HG03378 (cell line): ENCODE measurements around the gene ITGA11.

Source experiments
- ATAC-seq: cut with Tn5 transposase; IDR thresholded peaks from one replicate; pipeline ENCODE4 v1.9.1; 2021; ENCODE audit warnings: mild to moderate bottlenecking, moderate library complexity; ENCODE audit not compliant: unreplicated experiment

The ITGA11 gene

DNA sequence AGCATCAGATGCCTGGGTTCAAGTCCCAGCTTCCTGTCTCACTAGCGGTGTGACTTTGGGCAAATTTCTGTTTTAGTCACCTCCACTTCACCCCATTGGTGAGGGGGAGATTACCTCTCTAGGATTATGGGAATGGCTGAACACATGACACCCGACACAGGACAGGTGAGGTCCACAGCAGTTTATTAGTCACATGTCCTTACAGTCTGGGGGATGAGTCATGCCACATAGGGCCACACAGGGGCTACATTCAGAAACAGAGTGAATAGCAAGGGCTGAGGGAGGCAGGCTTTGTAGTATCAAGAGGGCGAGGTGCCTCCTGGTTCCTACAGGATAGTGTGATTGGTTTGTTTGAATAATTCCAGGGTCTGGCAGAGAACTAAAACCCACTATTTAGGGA, 15.2 kb upstream of the ITGA11 start:
- no peak for ATAC-seq

DNA sequence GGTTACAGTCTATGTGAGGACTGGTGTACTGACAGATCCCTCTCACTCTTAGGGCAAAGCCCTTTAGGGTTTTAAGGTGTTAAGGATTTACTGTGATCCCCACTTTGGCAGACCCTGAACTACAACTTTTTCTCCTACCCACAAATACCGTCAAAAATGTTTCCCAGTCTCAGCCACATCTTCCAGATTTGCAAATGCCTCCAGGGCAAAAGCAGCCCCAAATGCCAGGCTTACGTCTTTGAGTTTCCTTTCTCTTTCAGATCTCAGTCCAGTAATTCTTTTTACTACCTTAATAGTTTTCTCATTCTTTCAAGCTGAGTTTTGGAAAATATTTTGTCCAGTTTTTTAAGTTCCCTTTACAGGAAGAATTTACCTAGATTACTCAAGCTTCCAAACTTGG, 13.4 kb upstream of the ITGA11 start:
- ATAC-seq: no peak

DNA sequence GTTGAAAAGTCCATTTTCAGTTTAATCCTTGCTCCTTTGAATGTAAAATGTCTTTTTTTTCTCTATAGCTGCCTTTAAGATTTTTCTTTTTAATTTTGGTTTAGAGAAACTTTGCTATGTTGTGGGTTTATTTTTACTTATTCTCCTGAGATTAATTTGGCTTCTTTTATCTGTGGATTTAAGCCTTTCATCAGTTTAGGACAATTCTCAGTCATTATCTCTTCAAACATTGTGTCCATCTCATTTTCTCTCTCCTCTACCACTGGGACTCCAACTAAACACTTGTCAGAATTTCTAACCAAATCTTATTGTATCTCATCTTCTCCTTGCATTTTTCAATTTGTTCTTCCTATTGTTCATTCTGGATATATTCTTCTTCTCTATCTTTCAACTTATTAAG, 12.4 kb upstream of the ITGA11 start:
- no peak for ATAC-seq

DNA sequence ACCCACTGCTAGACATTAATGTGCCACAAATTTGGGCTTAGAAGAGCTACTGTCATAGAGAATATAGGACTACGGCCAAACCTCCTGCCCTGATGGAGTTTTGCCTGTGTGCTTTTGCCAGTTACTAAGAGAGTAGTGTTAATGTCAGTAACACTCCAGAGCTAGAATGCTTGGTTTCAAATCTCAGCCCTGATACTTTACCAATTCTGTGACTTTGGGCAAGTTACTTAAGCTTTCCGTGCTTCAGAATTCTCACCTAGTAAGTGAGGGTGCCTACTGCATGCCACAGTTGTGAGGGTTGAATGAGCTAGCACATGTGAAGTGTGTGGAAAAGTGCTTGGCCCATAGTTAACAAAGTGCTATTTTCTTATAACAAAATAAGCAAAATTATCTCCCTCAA, 10.9 kb upstream of the ITGA11 start:
- no peak for ATAC-seq

DNA sequence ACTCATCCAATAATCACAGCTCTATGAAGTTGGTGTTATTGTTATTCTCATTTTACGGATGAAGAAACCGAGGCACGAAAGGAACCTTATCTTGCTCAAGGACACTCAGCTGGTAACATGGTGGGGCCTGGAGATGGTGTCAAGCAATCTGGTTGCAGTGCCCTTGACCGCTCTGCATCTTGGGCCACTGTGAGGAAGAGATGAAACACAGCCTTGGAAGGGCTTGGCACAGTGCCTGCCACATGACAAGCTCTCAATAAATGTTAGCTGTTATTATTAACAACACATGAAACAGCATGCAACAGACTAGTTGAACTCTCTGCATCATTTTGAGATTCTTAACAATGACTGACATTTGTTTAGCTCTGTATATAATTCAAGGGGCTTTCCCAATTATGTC, 10.1 kb upstream of the ITGA11 start:
- no peak for ATAC-seq

DNA sequence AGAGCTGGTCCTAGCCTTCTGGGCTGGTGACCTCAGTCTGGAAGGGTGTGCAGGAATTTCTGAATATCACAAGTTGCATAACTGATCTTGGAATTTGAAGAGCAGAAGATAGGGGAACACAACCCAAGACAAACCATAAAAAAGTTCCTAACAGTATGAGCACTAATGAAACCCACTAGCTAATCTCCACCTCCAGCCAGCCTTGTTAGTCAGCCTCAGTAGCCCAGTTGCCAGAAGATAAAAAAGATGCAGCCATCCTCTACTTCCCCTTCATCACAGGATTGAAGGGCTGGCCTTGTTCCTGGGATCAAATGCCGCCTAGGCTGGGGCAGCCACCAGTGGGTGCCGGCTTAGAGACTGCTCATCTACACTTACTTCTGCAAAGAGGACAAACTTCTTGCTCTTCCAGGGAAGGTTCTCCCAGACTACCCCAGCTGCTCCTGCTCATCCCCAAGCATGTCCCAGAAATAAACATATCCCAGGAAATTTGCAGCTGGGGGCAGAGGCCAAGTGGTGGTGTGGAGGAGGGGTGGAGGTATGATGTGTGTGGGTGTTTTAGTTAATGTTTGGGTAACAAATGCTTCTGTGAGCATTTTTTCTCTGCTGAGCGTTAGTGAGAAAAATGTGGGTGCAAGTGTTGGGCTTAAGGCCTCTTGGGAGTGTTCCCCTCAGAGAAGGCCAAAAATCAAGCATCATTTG, 9.2 kb upstream of the ITGA11 start:
- no peak for ATAC-seq

DNA sequence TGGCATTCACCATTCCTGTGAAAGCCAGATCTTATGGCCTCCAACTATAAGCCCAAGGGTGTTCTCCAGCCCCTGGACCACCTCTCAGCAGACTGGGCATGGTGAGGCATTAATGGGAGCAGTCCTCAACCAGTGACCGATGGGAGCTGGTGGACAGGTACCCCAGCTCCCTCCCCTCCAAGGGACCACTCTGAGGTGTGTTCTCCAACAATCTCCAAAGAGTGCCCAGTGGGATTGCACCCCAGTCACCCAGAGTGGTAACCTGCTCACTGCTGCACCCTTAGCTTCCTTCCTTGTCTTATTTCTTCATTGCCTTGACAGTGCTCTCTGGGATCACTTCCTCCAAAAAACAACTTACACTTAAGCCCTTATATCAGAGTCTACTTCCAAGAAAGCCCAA, 8.2 kb upstream of the ITGA11 start:
- ATAC-seq: no peak

DNA sequence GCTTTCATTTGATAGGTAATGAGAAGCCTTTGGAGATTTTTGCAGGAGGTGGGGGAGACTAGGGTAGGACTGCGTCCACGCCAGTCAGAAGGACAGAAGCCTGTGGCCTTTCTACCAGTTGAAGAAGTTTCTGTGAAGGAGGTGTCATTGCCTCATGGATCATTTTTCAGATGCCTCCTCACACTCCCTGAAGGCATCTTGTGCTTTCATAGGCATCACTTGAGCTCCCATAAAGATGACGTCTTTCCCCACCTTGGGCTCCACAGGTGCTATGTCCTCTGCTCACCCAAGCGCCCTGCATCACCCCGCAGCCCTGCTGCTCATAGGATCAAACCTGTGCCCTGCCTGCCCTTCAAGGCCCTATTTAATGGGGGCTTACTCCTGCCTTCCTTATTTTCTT, 7.5 kb upstream of the ITGA11 start:
- no peak for ATAC-seq

DNA sequence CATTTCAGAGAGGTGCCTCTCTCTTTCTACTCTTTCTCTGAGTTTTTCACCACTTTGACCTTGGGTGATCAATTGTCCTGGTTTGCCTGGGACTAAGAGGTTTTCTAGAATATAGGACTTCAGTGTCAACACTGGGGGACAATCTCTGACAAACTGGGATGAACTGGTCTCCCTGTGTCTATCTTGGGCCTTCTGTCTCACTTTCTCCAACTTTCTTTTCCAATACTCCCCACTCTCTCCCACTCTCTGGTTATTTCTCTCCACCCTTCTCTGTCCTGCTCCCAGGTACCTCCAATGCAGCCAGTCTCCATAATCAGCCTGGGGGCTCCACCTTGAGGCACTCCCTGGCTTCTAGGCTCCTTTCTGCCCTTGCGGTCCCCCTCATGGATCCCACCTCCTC, 4.7 kb upstream of the ITGA11 start:
- ATAC-seq: no peak

DNA sequence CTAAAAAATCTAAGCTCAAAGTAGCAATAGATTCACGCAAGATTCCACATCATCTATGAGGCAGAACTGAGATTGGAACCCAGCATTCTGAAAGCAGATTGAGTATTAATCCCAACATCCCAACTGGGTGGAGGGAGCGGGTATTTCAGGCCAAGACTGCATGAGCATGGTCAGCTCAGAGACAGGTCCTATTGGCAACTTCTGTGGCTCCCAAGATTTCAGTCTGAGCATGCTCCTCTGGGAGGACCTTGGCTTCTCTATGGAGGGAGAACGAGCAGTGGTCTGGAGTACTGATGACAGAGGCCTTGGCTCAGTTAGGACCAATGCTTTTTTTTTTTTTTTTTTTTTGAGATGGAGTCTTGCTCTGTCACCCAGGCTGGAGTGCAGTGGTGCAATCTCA, 4.0 kb upstream of the ITGA11 start:
- ATAC-seq: no peak

DNA sequence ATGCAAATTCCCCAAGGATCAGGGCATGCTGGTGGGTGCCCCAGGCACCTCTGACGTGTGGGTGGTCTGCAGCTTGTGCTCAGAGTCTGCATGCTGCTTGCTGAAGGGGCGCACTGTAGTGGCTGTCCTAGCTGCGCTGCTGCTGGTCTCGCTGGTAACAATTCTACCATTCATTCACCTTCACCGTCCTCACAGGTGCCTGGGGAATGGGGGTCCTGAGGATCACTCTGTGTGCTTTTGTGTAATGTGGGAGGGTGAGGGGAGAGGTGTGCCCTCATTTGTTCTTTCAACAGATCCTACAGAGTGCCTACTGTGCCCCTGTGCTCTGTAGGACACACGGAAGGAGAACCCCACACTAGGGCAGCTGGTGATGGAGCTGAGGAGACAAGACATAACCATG, 2.1 kb upstream of the ITGA11 start:
- no peak for ATAC-seq

DNA sequence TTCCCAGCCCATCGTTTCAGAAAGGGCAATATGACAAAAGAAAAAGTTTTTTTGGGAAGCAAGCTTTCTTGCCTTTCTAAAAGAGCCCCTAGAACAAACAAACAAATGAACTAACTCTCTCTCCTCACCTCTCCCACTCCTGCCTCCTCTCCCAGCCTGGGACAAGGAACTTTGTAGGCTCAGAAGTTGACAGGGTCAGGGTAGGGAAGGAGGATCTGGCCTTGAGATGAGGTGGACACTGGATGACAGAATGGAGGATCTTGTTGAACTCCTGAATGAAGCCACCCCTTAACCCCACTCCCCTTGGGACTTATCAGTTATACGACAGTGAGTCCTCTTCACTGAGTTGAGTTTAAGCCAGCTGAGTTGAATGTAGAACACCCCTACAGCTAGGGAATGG, 1.6 kb upstream of the ITGA11 start:
- ATAC-seq: no peak

DNA sequence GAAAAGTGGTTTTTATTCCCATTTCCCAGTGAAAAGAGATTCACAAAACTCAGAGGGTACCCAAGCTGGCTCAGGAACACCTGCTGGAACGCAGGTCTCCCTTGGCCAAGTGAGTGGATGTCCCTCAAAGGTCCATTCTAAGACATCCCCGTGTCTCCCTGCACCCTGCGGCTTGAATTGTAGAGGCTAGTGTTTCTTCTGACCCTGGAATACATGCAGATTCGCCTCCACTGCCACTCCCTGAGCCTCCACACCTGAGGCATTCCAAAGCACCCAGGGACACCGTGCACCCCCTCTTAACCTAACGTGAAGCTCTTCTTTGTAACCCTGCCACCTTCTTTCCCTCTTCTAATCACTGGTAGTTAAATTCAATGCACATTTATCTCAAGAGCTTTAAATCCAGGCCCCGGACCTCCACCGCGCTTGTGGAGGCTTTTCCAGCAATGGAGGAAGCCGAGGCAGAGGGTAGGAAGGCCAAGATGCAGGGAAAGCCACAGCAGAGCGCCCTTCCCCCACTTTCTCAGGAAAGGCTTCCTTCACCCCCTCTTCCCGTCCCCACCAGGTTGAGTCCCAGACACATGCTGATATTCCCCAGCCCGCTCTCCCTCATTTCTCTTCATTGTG, 590 bp upstream of the ITGA11 start:
- no peak for ATAC-seq

DNA sequence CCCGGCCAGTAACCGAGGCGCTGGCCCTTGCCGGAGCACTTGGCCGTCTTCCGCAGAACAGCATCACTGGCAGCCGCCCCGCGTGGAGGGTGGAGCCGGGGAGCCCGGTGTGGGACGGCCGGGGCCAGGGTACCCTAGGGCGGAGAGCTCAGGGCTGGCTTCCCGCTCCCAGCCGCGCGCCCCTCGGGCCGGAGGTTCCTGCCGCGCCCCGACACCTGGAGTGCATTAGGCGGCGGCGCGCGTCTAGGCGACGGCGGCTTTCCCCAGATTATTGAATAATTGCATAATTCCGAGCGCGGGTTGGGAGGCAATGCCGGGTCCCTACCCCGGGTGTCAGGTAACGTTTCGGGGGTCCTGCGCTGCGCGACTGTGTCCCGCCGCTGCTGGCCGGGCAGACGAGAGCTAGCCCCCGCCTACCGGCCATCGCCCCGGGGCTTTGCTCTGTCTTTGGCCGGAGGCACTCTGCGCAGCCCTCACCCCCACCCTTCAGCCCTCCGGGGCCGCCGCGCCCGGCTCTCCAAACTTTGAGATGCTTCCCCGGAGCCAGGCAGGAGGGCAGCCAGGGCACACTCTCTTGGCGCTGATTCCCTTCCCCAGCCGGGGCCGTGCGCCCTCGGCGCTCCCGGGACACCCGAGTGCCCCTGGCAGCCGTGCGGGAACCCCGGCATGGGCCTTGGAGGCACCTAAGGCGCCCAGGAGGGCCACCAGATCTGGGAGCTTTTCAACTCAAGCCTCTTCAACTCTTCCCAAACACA, 749 bp downstream of the ITGA11 start:
- no peak for ATAC-seq

DNA sequence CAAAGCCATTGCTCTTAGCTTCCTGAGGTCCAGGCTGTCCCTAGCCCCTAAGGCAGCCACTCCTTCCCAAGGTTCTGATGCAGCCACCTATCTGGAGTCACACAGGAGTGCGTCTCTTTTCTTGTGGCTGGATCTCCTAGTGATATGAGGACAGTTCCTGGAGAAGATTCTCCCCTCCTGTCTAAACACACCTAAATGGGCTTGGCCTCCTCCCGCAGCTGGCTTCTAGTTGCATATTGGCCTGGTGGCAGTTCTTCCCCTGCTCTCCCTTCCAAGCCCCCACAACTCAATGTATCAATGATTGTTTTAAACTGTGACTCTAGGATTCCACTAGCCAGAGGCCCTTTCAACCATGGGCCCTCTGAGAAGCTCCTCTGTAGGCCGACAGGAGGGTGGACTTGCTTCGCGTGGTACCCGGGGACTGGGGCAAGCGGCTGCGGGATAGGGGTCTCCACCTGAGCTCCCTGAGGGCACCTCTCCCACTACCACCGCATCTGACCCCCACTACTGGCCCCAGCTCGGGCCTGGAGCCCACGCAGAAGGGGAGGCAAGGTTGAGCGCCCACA, 1.4 kb downstream of the ITGA11 start:
- no peak for ATAC-seq

DNA sequence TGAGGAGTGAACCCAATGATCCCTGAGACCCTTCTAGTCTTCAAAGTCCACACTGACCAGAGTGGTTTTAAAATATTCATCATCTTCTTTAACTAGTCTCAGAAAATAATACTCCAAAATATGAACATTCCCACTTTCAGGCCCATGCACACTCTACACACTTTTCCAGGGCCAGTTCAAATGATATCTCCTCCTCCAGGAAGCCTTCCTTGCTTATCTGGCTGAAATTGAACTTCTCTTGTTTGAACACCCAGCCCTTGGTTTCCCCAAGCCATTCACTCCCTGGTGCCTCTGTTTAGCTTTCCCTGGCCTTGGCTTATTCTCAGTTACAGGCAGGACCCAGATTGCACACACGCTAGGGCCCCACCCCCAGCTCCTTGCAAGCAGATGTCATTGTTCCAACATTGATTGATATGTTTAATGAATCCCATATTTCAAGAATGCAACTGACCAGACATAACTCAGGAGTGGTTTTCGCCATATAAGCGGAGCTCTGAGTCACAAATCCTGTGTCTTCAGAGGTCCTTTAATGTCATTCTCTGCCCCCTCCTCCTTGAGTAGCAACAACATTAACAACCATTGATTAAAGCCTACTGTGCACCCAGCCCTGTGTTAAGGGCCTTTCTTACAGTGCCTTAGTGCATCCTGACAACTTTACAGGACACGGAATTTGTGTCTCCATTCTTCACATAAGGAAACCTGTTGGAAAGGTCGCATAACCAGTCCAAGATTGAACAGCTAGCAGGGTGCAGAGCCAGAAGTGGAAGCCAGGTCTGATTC, 2.1 kb downstream of the ITGA11 start:
- no peak for ATAC-seq

DNA sequence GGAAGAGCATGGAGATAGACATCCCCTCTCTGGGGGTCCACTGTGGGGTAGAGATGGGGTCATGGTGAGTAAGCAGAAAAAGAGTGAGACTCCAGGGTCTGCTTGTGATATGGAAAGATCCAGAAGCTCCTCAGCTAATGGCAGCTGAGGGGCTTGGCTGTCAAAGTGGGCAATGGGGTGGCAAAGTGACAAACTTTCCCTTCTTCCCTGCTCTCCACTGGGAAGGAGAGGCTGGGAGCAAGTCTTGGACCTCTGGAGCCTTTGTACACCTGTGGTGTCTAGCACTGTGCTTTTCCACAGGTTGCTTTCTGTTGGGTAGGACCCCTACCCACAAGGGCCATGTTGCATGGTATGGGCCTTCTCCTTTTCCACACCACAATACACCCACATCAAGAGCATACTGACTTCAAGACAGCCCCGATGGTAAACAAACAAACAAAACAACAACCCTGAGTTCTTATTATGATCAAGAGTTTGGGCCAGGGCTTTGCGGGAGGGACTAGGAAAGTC, 3.5 kb downstream of the ITGA11 start:
- no peak for ATAC-seq

DNA sequence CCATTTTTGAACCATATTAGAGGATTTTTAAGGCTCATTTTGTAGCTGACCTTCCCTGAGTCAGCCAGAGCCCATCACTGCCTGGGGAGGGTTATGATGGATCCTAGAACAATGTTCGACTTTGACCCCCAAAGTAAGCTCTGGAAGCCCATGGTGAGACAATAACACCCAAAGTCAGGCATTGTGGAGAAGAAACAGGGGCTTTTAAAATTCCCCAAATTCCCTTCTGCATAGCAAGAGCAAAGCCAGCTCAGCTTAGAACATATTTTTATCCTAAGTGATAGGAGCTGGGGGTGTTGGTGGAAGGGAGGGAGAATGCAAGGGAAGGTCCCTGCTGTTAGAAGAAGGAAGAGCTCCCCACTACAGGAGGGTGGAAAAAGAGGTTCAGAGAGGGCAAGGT, 4.0 kb downstream of the ITGA11 start:
- ATAC-seq: no peak

DNA sequence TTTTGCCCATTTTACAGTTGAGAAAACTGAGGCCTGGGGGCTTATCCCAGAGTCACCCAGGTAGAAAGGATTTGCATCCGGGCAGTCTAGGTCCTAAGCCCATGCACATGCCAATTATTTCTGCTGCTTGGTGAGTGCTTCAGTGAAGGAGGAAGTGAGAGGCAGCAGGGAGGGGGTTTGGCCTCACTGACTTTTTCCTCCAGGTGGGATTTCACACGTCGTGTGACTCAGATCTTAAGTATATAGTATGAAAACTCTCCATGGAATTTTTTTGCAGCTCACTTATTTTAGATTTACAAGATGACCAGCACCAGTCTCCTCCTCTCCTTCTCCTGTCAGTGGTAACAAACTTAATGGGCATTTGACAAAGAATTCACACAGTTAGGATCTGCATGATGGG, 4.6 kb downstream of the ITGA11 start:
- ATAC-seq: no peak

DNA sequence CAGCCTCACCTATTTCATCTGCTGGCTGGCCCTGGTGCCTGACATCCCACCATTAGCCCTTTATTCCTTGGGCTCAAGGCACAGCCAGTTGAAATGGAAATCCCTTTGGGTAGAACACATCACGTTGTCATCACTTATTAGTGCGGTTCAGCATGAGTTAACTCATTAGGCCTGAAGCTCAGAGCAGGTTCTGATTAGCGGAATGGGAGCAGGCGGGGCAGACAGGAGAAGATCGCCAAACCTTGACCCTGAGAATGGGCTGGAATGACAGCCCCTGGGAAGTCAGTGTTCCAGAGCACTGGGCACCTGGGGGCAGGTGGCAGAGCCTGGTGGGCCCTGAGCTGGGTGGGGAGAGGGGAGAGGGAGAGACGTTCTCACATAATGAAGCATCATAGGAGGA, 5.8 kb downstream of the ITGA11 start:
- no peak for ATAC-seq

DNA sequence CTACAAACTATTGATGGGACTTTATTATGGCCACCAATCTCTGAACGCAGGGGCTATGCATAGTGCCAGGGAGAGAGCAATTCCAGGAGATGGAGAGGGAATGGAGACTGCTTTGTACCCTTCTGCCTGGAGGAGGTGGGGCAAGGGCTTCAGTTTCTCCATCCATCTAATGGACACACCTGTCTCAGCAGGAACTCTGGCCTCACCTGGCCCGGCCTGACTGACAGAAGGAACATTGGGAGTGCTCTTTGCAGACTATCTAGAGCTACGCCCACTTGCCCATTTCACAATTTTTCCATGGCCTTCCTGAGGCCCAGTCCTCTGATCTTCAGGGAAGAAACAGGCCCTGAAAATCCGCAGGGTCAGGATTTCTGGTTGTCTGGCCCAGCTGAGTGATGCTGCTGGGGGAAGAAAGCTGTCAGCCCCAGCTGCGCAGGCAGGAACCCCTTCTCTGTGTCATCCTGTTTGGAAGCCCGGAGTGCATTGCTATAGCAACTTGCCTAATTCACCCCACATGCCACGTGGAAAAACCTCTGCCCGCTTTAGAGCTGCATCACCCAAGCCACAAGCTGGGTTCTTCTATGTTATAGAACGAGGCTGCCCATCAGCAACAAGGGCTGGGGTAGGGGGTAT, 6.4 kb downstream of the ITGA11 start:
- ATAC-seq: no peak
